HS-27A (cell line): ENCODE data around the gene COL6A2.
"Not testable (repeated sequence)": the region's sequence is repeated elsewhere in the genome, so short reads cannot be mapped to it uniquely, and the experiment has no call there.

Source experiments
- DNase-seq: peaks from one replicate; pipeline ENCODE4 v3.0.0-alpha.2; 2012; ENCODE audit warnings: low read depth, missing footprints

Gene COL6A2

DNA sequence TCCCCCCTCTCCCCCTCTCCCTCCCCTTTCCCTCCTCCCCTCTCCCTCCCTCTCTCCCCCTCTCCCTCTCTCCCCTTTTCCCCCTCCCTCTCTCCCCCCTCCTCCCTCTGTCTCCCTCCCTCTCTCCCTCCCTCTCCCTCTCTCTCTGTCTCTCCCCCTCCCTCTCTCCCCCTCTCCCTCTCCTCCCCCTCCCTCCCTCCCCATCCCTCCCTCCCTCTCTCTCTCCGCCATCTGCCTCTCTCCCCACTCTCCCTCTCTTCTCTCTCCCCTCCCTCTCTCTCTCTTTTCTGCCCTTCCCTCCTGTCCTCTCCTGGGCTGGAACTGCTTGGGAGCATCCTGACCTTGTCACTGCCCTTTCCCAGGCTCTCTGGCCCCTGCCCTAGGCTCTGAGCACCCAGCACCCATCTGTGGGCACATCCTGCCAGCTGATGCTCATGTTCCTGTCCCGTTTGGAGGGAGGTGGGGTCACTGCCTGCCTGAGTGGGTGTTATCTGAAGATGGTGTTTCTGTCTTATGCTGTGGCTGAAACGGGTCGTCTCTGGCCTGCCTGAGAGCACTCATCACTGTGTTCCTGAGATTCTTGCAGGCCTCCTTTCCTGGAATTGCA lies 46.7 kb downstream of the COL6A2 start:
- DNase-seq: no peak

DNA sequence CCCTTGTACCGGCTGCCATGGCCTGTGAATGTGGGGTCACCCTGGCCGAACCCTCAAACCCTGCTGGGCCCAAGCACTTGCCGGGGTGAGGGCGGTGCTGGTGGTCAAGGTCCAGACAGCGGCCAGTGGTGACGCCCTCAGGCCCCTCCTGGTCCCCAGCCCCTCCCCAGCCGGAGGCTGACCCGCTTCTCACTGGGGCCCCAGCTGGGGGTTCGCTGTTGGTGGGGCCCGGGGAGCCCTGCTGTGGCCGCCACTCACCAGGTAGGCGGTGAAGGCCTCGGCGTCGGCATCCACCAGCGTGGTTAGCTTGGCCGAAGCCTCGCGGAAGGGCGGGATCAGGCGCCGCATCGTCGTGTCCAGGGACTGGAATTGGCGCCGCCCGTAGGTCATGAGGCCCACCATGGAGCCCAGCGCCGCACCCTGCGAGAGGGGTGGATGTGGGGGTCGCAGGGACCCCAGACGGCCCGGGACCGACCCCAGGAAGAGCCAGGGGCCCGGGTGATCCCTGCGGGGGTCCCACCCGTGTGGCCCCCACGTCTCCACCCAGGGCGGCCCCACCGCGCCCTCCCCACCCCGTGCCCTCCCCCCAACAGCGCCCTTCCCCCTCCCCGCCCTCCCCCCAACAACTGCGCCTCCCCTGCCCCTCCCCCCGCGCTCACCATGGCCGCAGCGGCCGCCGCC lies 47.4 kb downstream of the COL6A2 start:
- DNase-seq: no peak

GRCh38 chr21:46145840-46146691 lies 48.2 kb downstream of the COL6A2 start:
- no peak for DNase-seq

GRCh38 chr21:46146856-46147255 lies 48.9 kb downstream of the COL6A2 start:
- no peak for DNase-seq

- DNase-seq: not testable (repeated sequence)
Observed at GRCh38 chr21:46147429-46147828, 49.5 kb downstream of the COL6A2 start.

DNA sequence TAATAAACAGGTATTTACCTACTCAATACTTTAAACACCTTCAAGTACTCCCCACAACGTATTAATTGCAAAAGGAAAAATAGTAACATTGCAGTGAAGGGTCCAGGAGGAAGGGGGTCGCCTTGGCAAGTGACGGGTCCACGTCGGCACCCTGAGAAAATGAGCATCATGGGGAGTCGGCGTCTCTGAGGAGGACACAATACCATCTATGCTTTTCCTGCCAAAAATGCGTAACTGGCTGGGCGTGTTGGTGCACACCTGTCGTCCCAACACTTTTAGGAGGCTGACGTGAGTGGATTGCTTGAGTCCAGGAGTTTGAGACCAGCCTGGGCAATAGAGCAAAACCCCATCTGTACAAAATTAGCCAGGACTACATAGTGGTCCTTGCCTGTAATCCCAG lies 50.2 kb downstream of the COL6A2 start:
- DNase-seq: no peak

- no peak for DNase-seq
Observed at GRCh38 chr21:46149205-46149901, 51.4 kb downstream of the COL6A2 start.

DNA sequence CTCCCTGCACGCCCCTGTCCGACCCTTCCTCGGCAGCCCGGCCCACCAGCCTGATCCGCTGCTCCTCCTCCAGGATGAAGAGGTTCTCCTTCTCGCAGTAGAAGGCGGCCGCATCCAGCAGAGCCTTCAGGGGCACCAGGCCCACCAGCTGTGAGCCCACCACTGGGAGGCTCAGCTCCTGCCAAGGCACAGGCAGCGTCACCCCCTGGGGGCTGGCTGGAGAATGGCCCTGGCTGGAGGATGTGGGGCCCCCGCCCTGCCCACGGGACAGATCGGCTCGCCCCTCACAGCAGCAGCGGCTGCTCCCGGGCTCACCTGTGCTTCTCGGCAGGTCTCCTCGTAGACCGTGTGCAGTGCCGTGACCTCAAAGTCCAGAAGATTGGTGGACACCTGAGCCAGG lies 52.2 kb downstream of the COL6A2 start:
- DNase-seq: no peak

DNA sequence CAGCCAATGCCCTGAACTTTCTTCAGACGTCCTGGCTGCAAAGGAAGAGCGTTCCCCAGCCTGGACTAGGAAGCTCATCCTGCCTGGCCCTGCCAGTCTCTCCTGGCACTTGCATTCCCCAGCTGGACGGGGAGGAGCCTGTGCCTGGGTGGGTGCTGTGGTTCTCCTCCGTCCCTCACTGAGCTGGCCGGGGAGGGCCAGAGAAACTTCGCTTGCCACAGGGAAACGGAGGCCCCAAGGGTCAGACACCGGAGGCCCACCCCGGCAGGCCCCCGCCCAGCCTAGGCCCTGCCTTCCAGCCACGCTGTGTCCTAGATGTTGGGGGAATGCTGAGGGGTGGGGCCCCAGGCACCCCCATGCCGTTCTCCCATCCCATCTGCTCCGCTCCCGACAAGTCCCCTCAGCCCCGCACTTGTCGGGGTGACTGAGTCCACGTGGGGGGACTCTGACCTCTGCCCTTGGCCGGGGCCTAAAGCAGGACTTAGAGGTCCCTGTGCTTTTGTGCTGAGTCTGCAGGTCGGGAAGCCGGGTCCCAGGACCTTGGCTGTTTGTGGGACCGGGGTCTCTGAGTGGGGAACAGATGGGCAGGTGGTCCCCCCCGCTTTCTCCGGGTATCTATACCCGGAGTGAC lies 52.7 kb downstream of the COL6A2 start:
- no peak for DNase-seq

- no peak for DNase-seq
Observed at GRCh38 chr21:46151261-46151988, 53.5 kb downstream of the COL6A2 start.

- no peak for DNase-seq
Observed at GRCh38 chr21:46151989-46152926, 54.3 kb downstream of the COL6A2 start.

GRCh38 chr21:46152927-46153246 lies 55.0 kb downstream of the COL6A2 start:
- DNase-seq: no peak

DNA sequence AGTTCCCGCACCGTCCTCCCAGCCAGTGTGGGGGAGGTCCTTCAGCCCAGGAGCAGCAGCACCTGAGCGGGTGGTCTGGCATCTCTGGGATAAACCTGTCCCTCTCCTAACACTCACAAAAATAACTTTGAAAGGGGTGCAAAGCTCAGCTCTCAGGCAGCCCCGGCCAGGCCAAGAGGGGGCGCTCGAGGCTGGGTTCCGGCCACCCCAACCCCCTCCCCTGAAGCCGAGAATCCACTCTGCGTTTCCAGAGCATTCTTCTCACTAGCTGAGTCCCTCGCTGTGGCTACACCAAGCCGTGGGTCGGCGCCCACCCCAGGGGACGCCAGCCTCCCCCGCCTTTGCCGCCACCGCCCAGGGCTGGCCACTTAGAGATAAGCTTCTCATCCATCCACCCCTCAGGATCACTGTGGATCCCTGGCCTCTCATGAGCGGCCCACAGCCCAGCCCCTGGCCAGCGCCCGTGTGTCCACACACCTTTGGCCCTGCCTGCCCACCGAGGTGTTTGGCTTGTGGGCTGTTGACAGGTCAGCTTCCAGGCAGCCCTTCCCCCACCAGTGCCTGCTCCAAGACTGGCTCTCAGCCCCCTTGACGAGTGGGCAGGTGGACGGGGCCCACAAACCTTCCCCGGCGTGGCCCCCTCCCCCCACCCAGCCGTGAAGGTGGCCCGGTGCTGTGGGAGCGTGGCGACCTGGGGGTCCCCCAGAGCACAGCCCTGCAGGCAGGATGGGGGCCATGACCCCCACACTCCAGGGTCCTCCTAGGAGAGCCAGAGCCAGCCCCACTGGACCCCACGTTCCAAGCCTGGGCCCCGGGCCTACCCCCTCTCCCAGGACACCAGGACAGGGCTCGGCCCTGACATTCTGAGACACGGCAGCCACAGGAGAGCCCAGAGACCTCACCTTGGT lies 55.6 kb downstream of the COL6A2 start:
- no peak for DNase-seq

DNA sequence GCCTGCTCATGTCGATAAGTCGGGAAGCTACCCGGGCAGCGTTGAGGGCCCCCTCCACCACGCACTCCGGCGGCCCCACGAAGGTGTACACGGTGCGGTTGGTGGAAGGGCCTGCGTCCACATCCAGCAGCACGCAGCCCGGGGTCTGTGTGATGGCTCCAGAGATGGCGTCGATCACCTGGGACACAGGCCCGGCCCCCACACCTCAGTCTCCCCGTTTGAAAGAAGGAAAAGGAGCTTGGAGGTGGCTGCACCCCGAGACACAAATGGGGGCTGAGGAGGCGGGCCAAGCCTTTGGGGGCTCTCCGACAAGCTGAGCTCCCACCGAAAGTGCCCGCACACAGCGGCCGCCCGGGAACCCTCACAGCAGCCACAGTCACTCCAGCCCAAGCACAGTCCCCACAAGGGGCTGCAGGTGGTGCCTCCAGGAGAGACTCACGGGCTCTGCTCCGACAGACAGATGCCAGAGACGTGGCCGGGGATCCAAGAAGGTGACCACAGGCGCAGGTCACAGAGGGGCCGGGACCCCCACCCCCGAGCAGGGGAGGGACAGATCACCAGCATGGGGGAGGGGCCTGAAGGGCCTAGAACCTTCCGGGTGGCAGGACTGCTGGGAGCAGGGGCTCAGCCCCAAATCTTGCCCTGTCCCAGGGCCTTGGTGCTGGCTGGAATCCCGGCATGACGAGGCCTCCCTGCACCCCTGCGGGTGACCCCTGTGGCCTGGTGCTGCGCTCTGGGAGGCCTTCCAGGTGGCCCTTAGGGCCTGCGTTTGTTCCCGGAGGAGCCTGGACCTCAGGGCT lies 56.4 kb downstream of the COL6A2 start:
- no peak for DNase-seq

GRCh38 chr21:46154955-46155513 lies 57.1 kb downstream of the COL6A2 start:
- DNase-seq: no peak

GRCh38 chr21:46155514-46156377 lies 57.8 kb downstream of the COL6A2 start, which contains the start of gene FTCD:
FTCD (minus strand) TSS chr21:46155579; CDS start chr21:46155523, 56 bp downstream.
- DNase-seq: no peak

GRCh38 chr21:46156378-46156645 lies 58.4 kb downstream of the COL6A2 start:
- DNase-seq: no peak
